ENCODE results near the gene RNF13.

DNA sequence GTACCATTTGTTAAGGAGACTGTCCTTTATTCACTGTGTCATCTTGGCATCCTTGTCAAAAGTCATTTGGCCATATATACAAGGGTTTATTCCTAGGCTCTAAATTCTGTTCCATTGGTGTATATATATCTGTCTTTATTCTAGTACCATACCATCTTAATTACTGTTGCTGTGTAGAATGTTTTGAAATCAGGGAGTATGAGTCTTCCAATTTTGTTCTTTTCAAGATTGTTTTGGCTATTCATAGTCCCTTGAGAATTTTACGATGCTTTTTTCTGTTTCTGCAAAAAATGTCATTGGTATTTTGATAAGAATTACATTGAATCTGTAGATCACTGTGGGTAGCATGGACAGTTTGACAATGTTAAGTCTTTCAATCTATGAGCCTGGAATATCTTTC is 128.9 kb downstream of the RNF13 start:
- TF ChIP-seq MXI1 (IDR thresholded peaks at IDR 0.05; ENCODE audit: borderline replicate concordance, low read depth, low read length) (no peak), POLR2A (IDR thresholded peaks at IDR 0.05; ENCODE audit: low read depth, low read length) (no peak), MAFK (IDR thresholded peaks at IDR 0.05; ENCODE audit: low read depth, low read length) (no peak), BHLHE40 (IDR thresholded peaks at IDR 0.05; ENCODE audit: low read depth, low read length) (no peak)
- TF ChIP-seq, protein P1, sequence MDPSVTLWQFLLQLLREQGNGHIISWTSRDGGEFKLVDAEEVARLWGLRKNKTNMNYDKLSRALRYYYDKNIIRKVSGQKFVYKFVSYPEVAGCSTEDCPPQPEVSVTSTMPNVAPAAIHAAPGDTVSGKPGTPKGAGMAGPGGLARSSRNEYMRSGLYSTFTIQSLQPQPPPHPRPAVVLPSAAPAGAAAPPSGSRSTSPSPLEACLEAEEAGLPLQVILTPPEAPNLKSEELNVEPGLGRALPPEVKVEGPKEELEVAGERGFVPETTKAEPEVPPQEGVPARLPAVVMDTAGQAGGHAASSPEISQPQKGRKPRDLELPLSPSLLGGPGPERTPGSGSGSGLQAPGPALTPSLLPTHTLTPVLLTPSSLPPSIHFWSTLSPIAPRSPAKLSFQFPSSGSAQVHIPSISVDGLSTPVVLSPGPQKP (IDR thresholded peaks at IDR 0.05; ENCODE audit: borderline replicate concordance, low read depth, low read length), result no peak
- TF ChIP-seq, protein P2, sequence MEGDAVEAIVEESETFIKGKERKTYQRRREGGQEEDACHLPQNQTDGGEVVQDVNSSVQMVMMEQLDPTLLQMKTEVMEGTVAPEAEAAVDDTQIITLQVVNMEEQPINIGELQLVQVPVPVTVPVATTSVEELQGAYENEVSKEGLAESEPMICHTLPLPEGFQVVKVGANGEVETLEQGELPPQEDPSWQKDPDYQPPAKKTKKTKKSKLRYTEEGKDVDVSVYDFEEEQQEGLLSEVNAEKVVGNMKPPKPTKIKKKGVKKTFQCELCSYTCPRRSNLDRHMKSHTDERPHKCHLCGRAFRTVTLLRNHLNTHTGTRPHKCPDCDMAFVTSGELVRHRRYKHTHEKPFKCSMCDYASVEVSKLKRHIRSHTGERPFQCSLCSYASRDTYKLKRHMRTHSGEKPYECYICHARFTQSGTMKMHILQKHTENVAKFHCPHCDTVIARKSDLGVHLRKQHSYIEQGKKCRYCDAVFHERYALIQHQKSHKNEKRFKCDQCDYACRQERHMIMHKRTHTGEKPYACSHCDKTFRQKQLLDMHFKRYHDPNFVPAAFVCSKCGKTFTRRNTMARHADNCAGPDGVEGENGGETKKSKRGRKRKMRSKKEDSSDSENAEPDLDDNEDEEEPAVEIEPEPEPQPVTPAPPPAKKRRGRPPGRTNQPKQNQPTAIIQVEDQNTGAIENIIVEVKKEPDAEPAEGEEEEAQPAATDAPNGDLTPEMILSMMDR (conservative IDR thresholded peaks at IDR 0.05; ENCODE audit: low read depth, low read length), result no peak

Measured in IMR-90 (cell line).